Mucosa of rectum (tissue), 2 donors: ENCODE results near the gene LMBRD2.

Experiments used
- H3K27ac ChIP-seq, 2 donors: one replicate each; pipeline ENCODE4 v1.7.0; 2013; ENCODE audit warnings: inconsistent platforms in 2 of 2, low read depth in 2 of 2, low read length in 2 of 2
- H3K27me3 ChIP-seq, 2 donors: one replicate each; pipeline ENCODE4 v1.7.0; 2013; ENCODE audit warnings: low read length in 2 of 2; ENCODE audit not compliant: control insufficient read depth in 2 of 2, insufficient read depth in 2 of 2
- H3K36me3 ChIP-seq, 2 donors: one replicate each; pipeline ENCODE4 v1.7.0; 2013; ENCODE audit warnings: low read length in 2 of 2; ENCODE audit not compliant: control insufficient read depth in 2 of 2, insufficient read depth in 2 of 2
- H3K4me1 ChIP-seq, 2 donors: one replicate each; pipeline ENCODE4 v1.7.0; 2013; ENCODE audit warnings: low read length in 2 of 2, mild to moderate bottlenecking in 1 of 2; ENCODE audit not compliant: control insufficient read depth in 2 of 2, insufficient read depth in 2 of 2
- H3K4me3 ChIP-seq, 2 donors: one replicate each; pipeline ENCODE4 v1.7.0; 2013; ENCODE audit warnings: low read length in 2 of 2
- H3K9ac ChIP-seq, 2 donors: one replicate each; pipeline ENCODE4 v1.7.0; 2013; ENCODE audit warnings: low read length in 2 of 2, low read depth in 1 of 2, mild to moderate bottlenecking in 1 of 2
- H3K9me3 ChIP-seq, 2 donors: one replicate each; pipeline ENCODE4 v1.7.0; 2013; ENCODE audit warnings: low read length in 2 of 2; ENCODE audit not compliant: control insufficient read depth in 2 of 2
- donor health status: healthy.
- donor health status: Normal muscosa, but diverticular disease.

The LMBRD2 gene

DNA sequence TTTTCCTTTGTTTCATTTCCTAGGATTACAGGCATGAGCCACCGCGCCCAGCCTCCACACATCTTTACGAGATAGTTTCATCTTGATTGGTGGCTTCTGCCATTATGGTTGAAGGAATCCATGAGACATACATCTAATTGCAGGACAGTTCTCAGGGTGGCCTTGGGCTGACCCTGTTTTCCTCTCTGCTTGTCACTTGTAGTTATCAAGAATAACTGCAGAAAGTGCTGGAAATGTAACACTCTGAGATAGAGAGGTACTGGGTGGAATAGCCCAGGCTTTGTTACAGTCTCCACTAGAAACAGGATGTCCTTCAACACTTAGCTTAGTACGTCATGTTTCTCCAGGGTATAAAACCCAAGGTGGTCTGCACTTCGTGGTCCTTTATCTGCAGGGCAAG is 95.7 kb downstream of the LMBRD2 start:
- H3K27ac ChIP-seq: no peak overlapping the region
- no peaks in the 10 kb centered on the region for H3K27me3 ChIP-seq
- H3K4me1 ChIP-seq: no peaks in the 10 kb centered on the region
- no peak overlapping the region for H3K4me3 ChIP-seq
- H3K9ac ChIP-seq: no peak overlapping the region
- no peaks in the 10 kb centered on the region for H3K9me3 ChIP-seq
- no peaks in the 10 kb centered on the region for H3K36me3 ChIP-seq

DNA sequence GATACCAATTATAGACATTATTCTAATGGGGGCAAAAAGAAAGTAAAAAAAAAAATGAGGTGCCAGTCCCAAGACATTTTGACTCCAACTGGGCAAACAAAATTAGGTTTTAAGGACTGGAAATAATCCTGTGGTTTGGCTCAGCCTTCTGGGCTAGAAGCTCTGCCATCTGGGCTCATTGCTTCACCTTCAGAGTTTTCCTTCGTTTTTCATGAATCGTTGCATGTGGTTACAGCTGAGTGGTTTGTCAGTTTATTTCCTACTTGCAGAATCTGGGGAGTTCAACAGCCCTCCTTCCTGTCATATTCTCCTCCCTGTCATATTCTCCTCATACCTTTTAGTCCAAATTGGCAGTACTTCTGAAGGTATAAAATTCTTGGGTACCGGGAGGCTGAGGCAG is 97.0 kb downstream of the LMBRD2 start:
- Histone ChIP-seq H3K9me3 (no peaks in the 10 kb centered on the region), H3K4me3 (no peak overlapping the region), H3K27me3 (no peaks in the 10 kb centered on the region), H3K36me3 (no peaks in the 10 kb centered on the region), H3K27ac (no peak overlapping the region), H3K4me1 (no peaks in the 10 kb centered on the region), H3K9ac (no peak overlapping the region)

DNA sequence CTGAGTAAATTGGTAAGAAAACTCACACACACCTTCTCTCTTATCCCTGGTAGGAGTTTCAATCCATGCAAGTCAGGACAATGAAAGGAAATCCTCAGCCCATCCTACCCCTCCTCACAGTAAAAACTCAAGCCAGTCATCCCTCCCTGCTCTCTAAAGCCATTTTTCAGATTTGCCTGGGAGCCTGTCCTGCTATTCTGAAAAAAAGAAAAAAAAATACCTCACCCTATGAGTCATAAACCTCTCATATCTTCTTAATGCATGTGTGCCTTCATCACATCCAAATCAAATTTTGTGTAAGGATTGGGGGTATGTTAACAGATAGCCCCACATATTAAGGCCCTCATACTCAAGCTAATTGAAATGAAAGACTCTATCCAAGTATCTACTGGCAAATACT is 99.1 kb downstream of the LMBRD2 start:
- H3K27me3 ChIP-seq: no peaks in the 10 kb centered on the region
- no peak overlapping the region for H3K27ac ChIP-seq
- H3K4me1 ChIP-seq: no peaks in the 10 kb centered on the region
- H3K9ac ChIP-seq: no peak overlapping the region
- H3K36me3 ChIP-seq: no peaks in the 10 kb centered on the region
- H3K9me3 ChIP-seq: no peaks in the 10 kb centered on the region
- no peak overlapping the region for H3K4me3 ChIP-seq

DNA sequence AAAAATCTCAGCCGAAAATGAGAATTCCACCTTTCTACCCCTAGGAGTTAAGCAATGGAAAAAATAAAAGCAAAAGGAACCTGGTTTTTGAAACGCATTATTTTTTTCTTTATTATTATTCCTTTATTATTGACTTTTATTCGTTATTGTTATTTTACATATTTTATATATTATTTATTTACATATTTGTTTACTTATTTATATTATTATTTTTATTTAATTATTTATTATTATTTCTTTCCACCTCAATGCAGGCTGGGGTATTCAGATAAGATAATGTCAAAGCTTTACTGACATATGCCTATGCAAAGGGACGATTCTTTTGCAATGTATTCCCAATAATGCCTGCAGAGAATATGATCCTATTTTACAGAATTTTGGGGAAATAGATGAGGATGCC is 101.7 kb downstream of the LMBRD2 start:
- no peaks in the 10 kb centered on the region for H3K27me3 ChIP-seq
- H3K4me3 ChIP-seq: no peak overlapping the region
- no peak overlapping the region for H3K27ac ChIP-seq
- H3K36me3 ChIP-seq: no peaks in the 10 kb centered on the region
- no peaks in the 10 kb centered on the region for H3K9me3 ChIP-seq
- H3K4me1 ChIP-seq: no peaks in the 10 kb centered on the region
- H3K9ac ChIP-seq: no peak overlapping the region
